LoVo (cell line): ENCODE data around the gene CCDC92B.

ENCODE experiments used
- DNase-seq: peaks from one replicate; pipeline ENCODE4 v3.0.0-alpha.2; 2016; ENCODE audit warnings: low spot score

Gene CCDC92B

DNA sequence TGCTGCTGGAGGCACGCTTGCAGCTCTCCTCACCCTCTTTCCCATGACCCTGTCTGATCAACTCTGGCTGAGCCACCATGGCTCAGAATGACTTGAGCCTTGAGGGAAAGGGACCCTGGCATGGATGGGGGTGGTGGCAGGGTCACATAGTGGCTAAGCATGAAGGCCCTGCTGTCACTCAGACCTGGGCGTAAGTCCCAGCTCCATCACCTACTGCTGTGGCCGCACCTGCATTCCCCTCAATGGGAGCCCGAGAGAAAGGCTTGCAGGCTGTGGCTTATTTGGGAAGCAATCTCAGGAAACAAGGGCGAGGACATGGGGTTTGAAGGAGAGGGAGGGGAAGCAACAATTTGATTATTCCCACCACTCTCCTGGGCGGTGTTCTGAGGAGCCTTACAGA, 29.0 kb upstream of the CCDC92B start:
- DNase-seq, result no peak

DNA sequence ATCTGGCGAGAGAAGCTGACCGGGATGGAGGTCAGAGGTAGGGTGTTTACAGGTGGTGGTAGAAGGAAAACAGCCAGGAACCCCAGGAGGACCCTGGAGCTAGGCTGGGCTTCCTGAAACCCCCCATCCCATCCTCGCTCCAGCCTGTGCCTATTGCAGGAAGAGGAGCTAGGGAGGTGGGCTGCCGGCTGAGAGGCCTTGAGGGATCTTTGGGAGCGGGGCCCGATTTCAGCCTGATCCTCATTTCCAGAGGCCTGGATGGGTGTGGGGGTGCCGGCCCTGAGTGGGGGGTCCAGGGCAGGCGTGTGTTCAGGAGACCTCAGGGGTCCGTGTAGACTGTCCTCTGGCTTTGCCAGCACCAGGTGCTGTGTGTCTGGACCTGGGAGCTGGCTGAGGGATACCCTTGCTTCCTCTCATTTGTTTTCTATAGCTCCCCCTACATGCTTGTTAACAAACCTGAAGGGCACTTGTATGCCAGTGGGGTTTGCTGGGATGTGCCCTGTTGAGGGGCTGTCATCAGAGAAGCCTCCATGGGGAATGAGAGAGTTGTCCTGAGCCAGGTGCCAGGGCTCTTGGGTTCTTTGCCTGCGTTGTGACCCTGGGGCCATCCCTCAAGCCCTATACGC, 27.9 kb upstream of the CCDC92B start:
- DNase-seq, result no peak

DNA sequence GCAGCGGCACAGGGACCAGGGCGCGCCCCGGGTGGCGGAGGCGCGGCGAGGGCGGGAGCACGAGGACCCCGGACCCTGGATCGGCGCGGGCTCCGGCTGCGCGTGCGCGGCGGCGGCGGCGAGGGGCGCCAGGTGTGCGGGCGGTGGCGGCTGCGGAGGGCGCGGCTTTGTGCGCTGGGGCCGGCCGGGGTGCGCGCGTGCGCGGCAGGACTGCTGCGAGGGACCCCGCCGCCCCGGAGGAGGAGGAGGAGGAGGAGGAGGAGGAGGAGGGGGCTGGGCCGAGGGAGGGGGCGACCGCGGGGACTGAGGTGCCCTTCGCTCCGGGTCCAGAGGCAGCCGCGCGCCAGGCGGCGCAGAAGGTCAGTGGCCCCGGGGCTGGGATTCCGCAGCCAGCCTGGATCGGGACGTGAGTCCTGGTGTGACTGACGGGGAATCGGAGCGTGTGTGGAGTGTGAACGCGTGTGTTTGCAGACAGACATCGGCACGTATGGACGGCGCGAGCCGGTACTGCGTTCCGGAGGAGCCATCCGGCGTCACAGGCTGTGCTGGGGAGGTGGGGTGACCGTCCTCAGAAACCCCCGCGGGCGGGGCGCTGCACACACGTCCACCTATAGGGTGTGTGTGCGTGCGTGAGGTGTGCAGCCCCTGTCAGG, 27.3 kb upstream of the CCDC92B start:
- DNase-seq, result no peak

DNA sequence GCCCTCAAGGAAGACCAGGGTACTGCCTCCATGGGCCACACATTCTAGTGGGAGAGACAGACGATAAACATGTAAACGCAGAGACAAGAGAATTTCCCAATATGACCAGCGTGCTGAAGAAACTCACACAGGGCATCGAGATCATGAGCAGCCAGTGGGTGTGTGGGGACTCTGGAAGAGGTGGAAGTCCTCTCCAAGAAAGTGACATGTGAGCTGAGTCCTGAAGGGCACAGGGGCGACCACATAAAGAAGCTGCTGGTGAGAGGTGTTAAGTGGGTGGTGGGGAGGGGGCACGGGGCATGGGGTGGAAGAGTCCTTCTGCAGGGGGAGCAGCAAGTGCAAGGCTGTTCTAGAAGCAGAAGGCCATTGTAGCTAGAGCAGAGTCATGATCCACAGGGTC, 25.8 kb upstream of the CCDC92B start:
- no peak for DNase-seq

DNA sequence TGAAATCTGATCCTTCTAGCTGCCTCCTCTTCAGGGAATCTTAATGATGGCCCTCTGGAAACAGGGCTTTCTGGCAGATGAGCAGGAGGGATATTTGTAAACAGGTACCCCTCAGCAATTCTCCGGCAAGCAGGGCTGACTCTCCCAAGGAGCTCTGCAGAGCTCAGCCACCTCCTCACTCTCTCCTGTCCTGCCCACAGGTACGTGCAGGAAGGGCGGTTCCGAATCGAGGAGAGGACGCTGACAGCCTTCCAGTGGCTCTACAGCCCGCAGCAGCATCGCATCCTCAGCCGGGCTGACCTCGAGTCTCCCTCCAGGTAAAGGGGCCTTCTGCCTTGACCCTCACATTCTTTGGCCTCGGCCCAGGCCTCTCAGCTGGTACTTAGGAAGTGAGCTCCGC, 20.7 kb upstream of the CCDC92B start:
- DNase-seq, result no peak

DNA sequence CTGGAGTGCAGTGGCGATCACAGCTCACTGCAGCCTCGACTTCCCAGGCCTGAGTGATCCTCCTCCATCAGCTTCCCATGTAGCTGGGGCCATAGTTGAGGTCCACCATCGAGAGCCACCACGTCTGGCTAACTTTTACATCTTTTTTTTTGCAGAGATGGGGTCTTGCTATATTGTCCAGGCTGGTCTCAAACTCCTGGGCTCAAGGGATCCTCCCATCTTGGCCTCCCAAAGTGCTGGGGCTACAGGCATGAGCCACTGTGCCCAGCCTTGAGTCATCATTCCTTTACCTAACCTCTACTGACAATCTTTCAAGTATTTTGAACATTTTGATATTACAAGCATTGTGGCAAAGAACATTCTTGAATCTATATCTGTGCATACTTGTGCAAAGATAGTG, 9.4 kb upstream of the CCDC92B start:
- DNase-seq, result no peak

DNA sequence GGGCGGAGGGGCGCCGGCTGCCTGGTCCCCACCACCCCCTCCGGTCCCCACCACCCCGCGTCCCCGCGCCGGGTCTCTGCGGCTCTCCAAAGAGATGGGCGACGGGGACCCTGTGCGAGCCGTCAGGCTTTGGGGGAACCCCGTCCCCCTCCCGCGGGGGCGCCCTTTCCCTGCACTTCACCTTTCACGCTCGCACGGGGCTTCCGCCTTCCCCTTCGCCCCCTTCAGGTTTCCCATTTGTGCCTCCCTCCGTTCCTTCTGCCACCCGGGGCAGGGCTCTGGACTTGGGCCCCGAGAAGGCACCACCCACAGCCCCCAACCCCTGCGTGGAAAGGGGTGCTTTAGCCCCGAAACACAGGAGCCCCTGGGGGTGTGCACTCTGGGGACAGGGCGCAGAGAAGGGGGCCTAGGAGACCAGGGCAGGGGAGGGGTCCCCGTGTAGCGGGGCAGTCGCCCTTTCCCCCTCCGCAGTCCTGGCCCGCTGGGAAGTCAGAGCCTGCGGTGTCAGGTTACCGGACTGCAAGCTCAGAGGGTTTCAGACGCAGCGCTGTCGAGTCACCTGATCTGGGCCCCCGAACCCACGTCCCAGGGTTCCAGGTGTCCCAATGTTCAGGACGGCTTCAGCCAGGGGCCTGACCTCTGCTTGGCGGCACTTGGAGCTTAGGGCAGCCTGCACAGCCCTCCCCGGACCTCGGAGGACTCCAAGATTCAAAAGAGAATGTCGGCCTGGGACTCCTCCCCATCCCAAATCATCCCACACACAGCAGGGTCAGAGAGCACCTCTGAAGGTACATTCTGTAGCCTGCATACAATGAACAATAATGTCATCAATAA, 6.7 kb upstream of the CCDC92B start:
- DNase-seq, result no peak

DNA sequence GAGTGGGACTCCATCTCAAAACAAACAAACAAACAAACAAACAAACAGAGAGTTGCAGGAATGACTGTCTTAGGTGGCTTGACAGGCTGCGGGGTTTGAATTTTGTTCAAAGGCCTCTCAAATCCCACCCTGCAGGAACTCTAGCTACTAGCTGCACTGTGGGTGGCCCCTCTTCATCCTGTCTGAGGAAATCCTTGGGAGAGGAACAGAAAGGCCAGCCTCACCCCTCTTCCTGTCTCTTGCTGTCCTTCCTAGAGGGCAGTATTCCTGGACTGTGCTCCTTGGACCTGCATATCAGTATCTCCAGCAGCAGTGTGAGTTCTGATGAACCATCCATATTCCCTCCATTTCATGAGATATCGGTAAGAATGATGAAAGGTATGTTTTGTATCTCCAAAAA, 2.0 kb upstream of the CCDC92B start:
- DNase-seq, result no peak

DNA sequence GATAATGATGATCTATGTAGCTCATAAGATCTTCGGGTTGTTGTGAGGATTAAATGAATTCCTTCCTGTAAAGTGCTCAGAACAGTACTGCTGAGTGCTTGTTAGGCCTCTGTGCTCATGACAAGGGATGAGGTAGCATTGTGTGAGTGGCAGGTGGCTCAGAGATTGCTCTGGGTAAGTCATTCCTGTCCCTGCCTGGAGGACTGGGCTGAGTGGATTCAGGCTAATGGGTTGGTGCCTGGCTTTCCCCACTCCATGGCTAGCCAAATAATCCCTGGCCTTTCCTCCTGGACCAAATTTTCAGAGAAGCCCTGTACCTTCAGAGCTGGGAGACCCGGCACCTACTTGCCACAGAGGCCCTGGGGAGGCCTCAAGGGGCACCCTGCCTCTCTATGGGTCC, 1.3 kb upstream of the CCDC92B start:
- no peak for DNase-seq

DNA sequence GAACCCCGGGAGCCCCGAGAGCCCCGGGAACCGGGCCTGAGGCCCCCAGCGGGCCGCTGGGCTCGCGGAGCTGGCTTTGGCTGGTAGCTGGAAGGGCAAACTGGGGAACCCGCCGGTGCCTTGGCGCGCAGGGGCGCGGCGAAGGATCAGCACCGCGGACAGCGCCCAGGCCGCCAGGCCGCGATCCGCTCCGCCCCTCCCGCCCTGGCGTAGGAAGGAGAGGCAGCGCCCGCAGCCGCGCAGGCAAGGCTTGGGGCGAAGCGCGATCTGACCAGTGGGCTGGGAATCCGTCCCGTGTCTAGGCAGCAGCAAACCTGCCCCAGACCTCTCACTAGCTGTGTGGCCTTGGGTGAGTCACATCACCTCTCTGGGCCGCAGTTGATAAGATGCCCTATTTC, 331 bp upstream of the CCDC92B start:
- DNase-seq, result peak; percentile 80

DNA sequence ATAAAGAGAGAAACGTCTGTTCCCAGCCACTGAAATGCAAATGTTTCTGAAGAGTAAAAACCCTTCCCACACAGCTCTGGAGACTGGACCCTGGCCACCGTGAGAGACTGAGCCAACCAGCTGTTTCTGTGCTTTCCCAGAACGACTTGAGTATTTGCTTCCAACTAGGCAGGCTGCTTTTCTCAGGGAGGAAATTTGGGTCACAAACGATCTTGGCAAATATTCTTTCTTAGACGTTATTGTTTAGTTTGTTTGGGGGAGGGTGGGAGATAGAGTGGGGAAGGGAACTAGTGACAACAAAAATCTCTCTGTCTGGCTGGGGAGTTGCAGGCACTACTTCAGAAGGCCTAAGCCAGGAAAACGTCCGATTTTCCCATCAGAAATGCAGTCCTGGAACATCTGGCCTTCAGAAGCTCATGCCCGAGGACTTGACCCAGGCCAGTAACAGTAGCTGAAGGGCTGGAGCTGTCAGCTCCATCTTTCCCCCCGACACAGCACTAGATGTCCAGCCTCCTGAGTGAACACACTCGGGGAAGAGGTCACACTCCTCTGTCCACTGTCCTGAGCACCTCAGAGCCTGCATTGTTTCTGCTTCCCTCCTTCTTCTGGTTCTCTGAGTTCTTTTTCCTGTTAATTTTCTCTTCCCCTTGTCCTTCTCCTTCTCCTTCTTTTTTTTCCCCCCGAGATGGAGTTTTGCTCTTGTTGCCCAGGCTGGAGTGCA, 4.0 kb downstream of the CCDC92B start:
- no peak for DNase-seq

DNA sequence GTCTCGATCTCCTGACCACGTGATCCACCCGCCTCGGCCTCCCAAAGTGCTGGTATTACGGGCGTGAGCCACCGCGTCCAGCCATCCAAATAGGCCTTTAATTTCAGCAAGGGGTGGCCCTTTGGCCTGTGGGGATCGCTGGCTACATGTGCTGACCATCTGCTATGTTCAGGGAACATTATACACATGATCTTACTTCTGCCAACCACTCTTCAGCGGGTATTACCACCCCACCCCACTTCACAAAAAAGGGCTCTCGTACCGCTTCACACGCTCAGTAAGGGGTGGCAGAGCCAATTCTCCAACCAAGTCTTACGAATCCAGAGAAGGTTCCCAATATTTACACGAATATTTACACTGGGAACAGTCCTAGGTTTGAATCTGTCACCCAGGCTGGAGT, 11.8 kb downstream of the CCDC92B start:
- no peak for DNase-seq

DNA sequence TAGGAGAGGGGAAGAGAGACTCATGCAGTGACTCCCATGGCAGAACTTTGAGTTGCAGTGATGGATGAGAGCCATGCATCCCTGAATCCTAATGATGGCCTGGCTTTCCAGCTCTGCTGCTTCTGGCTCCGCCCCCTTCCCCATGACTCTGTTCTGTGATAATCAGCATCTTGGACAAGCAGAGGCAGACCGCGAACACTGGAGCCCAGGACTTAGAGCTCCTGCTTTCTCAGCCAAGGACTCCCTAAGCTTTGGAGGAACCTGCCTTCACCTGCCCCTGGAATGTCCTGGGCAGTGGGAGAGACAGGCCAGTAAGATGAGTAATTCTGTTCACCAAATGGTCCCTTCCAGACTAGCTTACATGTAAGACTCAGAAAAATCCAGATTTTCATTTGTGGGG, 12.5 kb downstream of the CCDC92B start:
- DNase-seq, result no peak

DNA sequence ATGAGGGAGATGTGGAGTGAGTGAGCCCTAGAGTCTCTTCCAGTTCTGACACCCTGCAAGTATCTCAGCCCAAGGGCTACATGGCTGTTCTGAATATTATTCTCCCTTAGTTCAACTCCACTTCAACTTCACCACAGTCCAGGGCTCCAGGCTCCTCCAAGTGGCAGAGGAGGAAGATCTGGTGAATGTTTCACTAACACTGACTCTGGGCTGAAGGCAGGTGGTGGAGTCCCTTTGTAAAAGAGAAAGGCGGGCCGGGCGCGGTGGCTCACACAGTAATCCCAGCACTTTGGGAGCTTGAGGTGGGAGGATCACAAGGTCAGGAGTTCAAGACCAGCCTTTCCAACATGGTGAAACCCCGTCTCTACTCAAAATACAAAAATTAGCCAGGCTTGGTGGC, 13.6 kb downstream of the CCDC92B start:
- DNase-seq, result no peak

DNA sequence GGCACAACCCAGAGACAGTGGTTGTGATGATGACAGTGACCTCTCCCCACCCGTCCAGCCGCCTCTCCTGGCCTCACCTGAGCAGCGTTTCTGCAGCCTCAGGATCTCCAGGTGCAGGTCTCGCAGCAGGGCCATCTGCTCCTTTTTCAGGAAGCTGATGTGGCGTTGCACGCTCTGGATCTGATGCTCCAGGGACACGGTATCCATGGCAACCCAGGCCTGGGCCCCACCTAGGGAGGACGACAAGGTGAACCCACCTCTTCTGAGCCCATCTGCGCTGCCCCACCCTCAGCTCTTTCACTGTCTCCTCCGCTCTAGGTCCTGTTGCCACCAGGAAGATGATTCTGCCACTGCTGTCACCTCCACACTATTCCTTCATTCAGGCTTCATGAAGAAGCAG, 14.5 kb downstream of the CCDC92B start:
- DNase-seq, result no peak

DNA sequence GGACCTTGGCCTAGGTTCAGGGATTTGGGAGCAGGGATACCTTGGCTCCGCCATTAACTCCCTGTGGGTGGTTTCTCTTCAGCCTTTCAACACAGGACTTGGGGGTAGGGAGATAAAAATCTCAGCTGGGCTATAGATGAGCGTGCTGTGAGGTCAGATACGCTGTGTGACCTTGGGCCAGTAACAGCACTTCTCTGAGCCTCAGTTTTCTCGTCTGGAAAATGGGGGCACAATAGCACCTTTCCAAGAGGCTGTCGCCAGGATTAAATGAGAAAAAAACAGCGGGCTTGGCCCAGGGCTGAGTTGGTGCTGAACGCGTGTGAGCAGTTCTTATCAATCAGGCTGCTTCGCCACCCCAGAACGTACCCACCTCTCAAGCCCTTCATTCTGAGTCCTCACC, 17.6 kb downstream of the CCDC92B start:
- no peak for DNase-seq

DNA sequence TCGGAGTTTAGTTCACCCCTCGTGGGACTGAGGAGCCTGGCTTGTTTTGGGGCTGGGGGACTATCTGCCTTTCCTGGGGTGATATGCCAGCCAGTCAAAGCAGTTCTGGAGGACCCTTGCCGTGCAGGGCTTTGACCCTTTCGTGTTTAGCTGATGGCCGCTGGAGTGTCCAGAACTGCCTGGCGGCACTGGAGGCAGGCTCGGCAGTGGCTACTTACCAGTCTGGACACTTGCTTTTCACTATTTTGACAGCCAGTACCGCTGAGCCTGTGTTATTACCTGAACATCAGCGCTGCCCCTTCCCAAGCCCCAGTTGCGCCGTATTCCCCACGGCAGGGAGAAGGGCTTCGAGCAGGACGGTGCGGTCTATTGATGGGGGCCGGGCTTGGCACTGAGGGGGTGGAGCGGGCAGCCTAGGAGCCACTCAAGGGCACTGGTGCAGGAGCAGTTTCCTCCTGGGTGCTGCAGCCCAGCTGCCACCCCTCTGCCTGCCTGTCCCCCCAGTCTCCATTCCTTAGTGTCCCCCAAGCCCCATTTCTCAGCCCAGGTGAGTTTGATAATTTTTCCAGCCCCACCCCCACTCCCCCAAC, 18.6 kb downstream of the CCDC92B start:
- DNase-seq, result no peak

DNA sequence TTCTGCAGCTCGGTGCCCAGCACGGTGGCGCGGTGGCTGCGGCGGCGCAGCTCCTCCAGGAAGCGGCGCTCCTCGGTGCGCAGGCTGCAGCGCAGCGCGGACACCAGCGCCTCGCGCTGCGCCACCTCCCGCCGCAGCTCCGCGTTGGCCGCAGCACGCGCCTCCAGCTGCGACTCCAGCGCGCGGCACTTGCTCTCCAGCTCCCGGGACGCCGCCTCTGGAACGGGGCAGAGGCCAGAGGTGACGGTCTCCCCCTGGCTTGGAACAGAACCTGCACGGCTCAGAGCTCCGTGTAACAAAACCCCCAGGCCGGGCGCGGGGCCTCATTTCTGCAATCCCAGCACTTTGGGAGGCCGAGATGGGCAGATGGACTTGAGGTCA, 24.7 kb downstream of the CCDC92B start:
- DNase-seq, result peak; percentile 62

DNA sequence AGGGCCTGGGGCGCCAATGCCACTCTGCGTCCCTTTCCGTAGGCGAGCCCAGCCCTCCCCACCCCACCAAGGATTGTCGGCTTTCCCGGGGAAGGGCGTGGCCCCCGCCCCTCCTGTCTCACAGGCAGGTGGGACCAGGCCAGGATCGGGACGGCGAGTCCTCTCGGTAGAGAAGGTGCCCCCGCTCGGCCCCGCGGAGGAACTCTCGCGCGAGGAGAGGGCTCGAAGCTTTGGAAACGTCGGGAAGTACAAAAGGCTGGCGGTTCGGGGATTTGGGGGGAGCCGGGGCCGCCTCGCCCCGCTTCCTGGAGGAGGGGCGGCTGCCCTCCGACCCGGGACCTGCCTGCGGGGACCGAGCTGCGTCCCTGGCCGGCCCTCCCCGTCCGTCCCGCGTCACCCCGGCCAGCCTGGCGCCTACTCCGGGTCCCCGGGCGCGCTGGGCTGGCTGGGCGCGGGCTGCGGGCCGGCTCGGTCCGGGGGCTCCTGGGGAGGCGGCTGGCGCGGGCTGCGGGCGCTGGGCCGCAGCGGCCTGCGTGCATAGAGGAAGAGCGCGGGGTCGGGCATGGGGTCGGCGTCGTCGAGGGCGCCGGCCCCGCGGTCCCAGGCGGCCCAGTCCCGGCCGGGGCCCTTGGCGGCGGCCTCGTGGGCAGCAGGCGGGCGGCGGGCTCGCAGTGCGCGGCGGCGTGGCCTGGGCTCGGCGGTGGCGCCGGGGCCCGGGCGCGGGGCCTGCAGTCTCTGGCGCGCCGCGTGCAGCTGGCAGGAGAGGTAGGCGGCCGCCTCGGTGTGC, 25.3 kb downstream of the CCDC92B start:
- peak; percentile 65 for DNase-seq

DNA sequence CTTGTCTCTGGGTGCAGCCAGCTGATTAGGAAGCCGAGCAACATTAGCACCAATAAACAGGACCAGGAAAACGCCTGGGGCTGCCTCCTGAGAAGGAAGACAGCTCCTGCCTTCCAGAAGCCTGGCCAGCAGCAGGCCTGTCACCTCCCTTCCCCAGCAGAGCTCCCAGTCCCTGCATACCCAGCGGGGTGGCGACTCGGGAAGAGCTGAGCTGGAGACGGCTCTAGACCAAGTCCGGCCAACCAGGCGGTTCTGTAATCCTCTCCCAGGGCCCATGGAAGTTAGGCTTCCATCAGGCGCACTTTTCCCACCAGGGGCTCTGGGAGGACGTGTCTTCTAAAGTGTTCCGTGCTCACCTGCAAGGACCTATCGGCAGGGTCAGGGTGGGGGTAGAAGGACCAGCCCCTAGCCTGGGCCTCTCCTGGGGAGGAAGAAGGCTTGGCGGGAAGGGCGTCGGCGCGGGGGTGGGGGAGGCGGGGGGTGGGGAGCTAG, 25.9 kb downstream of the CCDC92B start:
- peak; percentile 40 for DNase-seq

DNA sequence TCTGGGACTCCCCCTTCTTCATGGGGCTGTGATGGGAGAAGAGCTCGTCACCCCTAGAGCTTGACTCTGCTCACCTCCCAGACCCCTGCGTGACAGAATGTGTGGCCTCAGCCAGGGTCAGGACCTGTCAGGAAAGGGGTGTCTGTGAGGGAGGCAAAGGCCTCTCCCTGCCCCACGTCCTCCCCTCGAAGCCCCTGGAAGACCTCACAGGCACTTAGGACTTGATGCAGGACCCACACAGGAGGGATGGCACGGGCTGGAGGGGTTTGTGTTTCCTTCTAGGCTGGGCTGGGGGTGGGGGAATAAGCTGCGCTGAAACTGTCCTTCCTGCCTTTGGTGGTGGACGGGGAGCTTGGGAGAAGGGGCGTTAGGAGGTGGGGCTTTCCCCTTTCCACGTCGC, 26.8 kb downstream of the CCDC92B start:
- DNase-seq, result no peak
